OCI-LY1 (cell line): ENCODE measurements around the gene CHST10.

Experiments
- CTCF ChIP-seq: fragments of 200-600 bp; sonication (generic), shearing (Covaris generic); IDR thresholded peaks from 2 replicates; pipeline ENCODE4 v1.5.1; 2017; ENCODE audit warnings: mild to moderate bottlenecking, antibody characterized with exemption, low read length, moderate library complexity, mixed read lengths
- EZH2 ChIP-seq: fragments of 200-600 bp; sonication (generic), shearing (Covaris generic); IDR thresholded peaks from 2 replicates; pipeline ENCODE4 v1.8.0; 2017; ENCODE audit warnings: borderline replicate concordance, mixed run types, mild to moderate bottlenecking, antibody characterized with exemption, low read length, moderate library complexity, mixed read lengths

GRCh38 chr2:100422320-100423055, 5.0 kb upstream of the CHST10 start:
- TF ChIP-seq CTCF (no peak), EZH2 (no peak)
